HG03342 (cell line): ENCODE results near the gene SMYD3.

Experiments
- ATAC-seq: cut with Tn5 transposase; IDR thresholded peaks from one replicate; pipeline ENCODE4 v1.9.1; 2021; ENCODE audit warnings: mild to moderate bottlenecking, moderate library complexity; ENCODE audit not compliant: unreplicated experiment

Gene SMYD3

GRCh38 chr1:246221485-246222255 is 285.4 kb downstream of the SMYD3 start:
- no peak for ATAC-seq

- ATAC-seq, result no peak
Observed at GRCh38 chr1:246220495-246221065, 286.5 kb downstream of the SMYD3 start.

GRCh38 chr1:246219508-246220030 is 287.5 kb downstream of the SMYD3 start:
- ATAC-seq, result no peak

- no peak for ATAC-seq
Observed at GRCh38 chr1:246218686-246219085, 288.4 kb downstream of the SMYD3 start.

GRCh38 chr1:246216906-246217305 is 290.2 kb downstream of the SMYD3 start:
- no peak for ATAC-seq

GRCh38 chr1:246215510-246215903 is 291.6 kb downstream of the SMYD3 start:
- ATAC-seq, result no peak

GRCh38 chr1:246214708-246215509 is 292.2 kb downstream of the SMYD3 start:
- peak; percentile 95 for ATAC-seq

- no peak for ATAC-seq
Observed at GRCh38 chr1:246213947-246214346, 293.1 kb downstream of the SMYD3 start.

GRCh38 chr1:246213502-246213901 is 293.6 kb downstream of the SMYD3 start:
- no peak for ATAC-seq

- no peak for ATAC-seq
Observed at GRCh38 chr1:246213036-246213435, 294.0 kb downstream of the SMYD3 start.

- ATAC-seq, result no peak
Observed at GRCh38 chr1:246212013-246212412, 295.1 kb downstream of the SMYD3 start.

GRCh38 chr1:246210756-246211155 is 296.3 kb downstream of the SMYD3 start:
- ATAC-seq, result no peak

GRCh38 chr1:246208105-246208504 is 299.0 kb downstream of the SMYD3 start:
- ATAC-seq, result no peak

GRCh38 chr1:246203180-246203579 is 303.9 kb downstream of the SMYD3 start:
- ATAC-seq, result no peak

- ATAC-seq, result no peak
Observed at GRCh38 chr1:246200738-246201137, 306.3 kb downstream of the SMYD3 start.

- ATAC-seq, result no peak
Observed at GRCh38 chr1:246200225-246200624, 306.9 kb downstream of the SMYD3 start.

GRCh38 chr1:246199086-246199645 is 307.9 kb downstream of the SMYD3 start:
- no peak for ATAC-seq

GRCh38 chr1:246198115-246198816 is 308.8 kb downstream of the SMYD3 start:
- no peak for ATAC-seq

GRCh38 chr1:246197076-246197475 is 310.0 kb downstream of the SMYD3 start:
- no peak for ATAC-seq

- no peak for ATAC-seq
Observed at GRCh38 chr1:246195296-246195695, 311.8 kb downstream of the SMYD3 start.

GRCh38 chr1:246193537-246193936 is 313.5 kb downstream of the SMYD3 start:
- no peak for ATAC-seq
